DMS53 treated with DMSO at 0.1 percent for 48 hours (cell line): Measurements from ENCODE around the gene NRG3.

ENCODE experiments used
- DNase-seq: peaks from one replicate; lab custom pipeline; 2025; ENCODE audit not compliant: unreplicated experiment; lab: John Stamatoyannopoulos, UW

The NRG3 gene

GRCh38 chr10:81882011-81882410 lies 7.0 kb downstream of the NRG3 start:
- DNase-seq = no peak

GRCh38 chr10:81884856-81885255 lies 9.9 kb downstream of the NRG3 start:
- no peak for DNase-seq

- no peak for DNase-seq
These were observed 10.5 kb downstream of the NRG3 start for GRCh38 chr10:81885491-81885890.

GRCh38 chr10:81886939-81887338 lies 11.9 kb downstream of the NRG3 start:
- no peak for DNase-seq

GRCh38 chr10:81889181-81889769 lies 14.3 kb downstream of the NRG3 start:
- no peak for DNase-seq

GRCh38 chr10:81894616-81895015 lies 19.6 kb downstream of the NRG3 start:
- DNase-seq = no peak

- no peak for DNase-seq
These were observed 23.5 kb downstream of the NRG3 start for GRCh38 chr10:81898518-81898917.

GRCh38 chr10:81900989-81901388 lies 26.0 kb downstream of the NRG3 start:
- DNase-seq = no peak

GRCh38 chr10:81903472-81903871 lies 28.5 kb downstream of the NRG3 start:
- no peak for DNase-seq

- no peak for DNase-seq
These were observed 30.2 kb downstream of the NRG3 start for GRCh38 chr10:81905161-81905560.

- no peak for DNase-seq
These were observed 34.5 kb downstream of the NRG3 start for GRCh38 chr10:81909453-81909852.

GRCh38 chr10:81911328-81911727 lies 36.3 kb downstream of the NRG3 start:
- DNase-seq = no peak

- DNase-seq = no peak
These were observed 39.9 kb downstream of the NRG3 start for GRCh38 chr10:81914736-81915503.

- no peak for DNase-seq
These were observed 40.5 kb downstream of the NRG3 start for GRCh38 chr10:81915504-81915897.

- DNase-seq = no peak
These were observed 42.7 kb downstream of the NRG3 start for GRCh38 chr10:81917666-81918065.

- DNase-seq = no peak
These were observed 43.8 kb downstream of the NRG3 start for GRCh38 chr10:81918766-81919165.

GRCh38 chr10:81920213-81920829 lies 45.3 kb downstream of the NRG3 start:
- no peak for DNase-seq

GRCh38 chr10:81928119-81928518 lies 53.1 kb downstream of the NRG3 start:
- DNase-seq = no peak

- DNase-seq = no peak
These were observed 68.6 kb downstream of the NRG3 start for GRCh38 chr10:81943583-81943982.

- no peak for DNase-seq
These were observed 69.6 kb downstream of the NRG3 start for GRCh38 chr10:81944609-81945008.

- DNase-seq = no peak
These were observed 74.3 kb downstream of the NRG3 start for GRCh38 chr10:81949283-81949682.

GRCh38 chr10:81950358-81950757 lies 75.4 kb downstream of the NRG3 start:
- no peak for DNase-seq
